Measurements from ENCODE around the gene TMEM198.

- TF ChIP-seq CTCF (IDR thresholded peaks at IDR 0.05) (no peak), POLR2A (IDR thresholded peaks at IDR 0.05) (no peak), POLR2AphosphoS5 (IDR thresholded peaks at IDR 0.05) (no peak), EP300 (IDR thresholded peaks at IDR 0.05) (no peak)
Measured at GRCh38 chr2:219516888-219517287, 26.9 kb upstream of the TMEM198 start.
